MCF 10A (cell line): ENCODE measurements around the gene CPPED1. TPM values are rescaled to one million over a fixed set of nuclear protein-coding genes. Genes with fewer than 3 reads are reported as not detected.

Experiments used
- BruUV-seq: library from RNA; stranded (reverse); fragments of 400-500 nt; replicated peaks from 2 replicates; lab custom pipeline; 2021; lab: Mats Ljungman, UMichigan
- CTCF ChIA-PET: fragments of 300-600 bp; sonication (Branson Sonifier 250); formaldehyde crosslinking; extraction: SDS; loops from one replicate; lab custom pipeline; 2021; ENCODE audit warnings: antibody characterized with exemption, inconsistent platforms; lab: Yijun Ruan, JAX
- POLR2A ChIA-PET: fragments of 300-600, 350-650 bp; sonication (Branson Sonifier 250); formaldehyde crosslinking; extraction: SDS; loops from one replicate; lab custom pipeline; 2020; ENCODE audit warnings: antibody characterized with exemption, inconsistent platforms; lab: Yijun Ruan, JAX
- DNase-seq: peaks from one replicate; pipeline ENCODE4 v3.0.0-alpha.2; 2018; ENCODE audit not compliant: unreplicated experiment
- H3K27ac Mint-ChIP-seq: one replicate; pipeline ENCODE4 v1.8.0; 2022; ENCODE audit warnings: mild to moderate bottlenecking, low read depth, mixed read lengths; ENCODE audit not compliant: unreplicated experiment
- H3K27me3 Mint-ChIP-seq: one replicate; pipeline ENCODE4 v1.8.0; 2022; ENCODE audit warnings: mixed read lengths; ENCODE audit not compliant: insufficient read depth, unreplicated experiment
- H3K36me3 Mint-ChIP-seq: one replicate; pipeline ENCODE4 v1.8.0; 2022; ENCODE audit warnings: mild to moderate bottlenecking, moderate library complexity, mixed read lengths; ENCODE audit not compliant: insufficient read depth, unreplicated experiment
- H3K4me1 Mint-ChIP-seq: one replicate; pipeline ENCODE4 v1.8.0; 2022; ENCODE audit warnings: mixed read lengths; ENCODE audit not compliant: insufficient read depth, unreplicated experiment
- H3K4me3 Mint-ChIP-seq: one replicate; pipeline ENCODE4 v1.8.0; 2022; ENCODE audit warnings: mild to moderate bottlenecking, moderate library complexity, mixed read lengths; ENCODE audit not compliant: unreplicated experiment
- H3K9me3 Mint-ChIP-seq: one replicate; pipeline ENCODE4 v1.8.0; 2022; ENCODE audit warnings: mixed read lengths; ENCODE audit not compliant: unreplicated experiment
- intact Hi-C: fragments of 100-400 bp; cut with micrococcal nuclease; formaldehyde crosslinking; loops from 2 replicates; pipeline ENCODE4 v1.14.1; 2022
- total RNA-seq: library from RNA; stranded (reverse); gene quantifications from 2 replicates; pipeline ENCODE4 v1.2.3, GENCODE V29; 2022
- TF ChIP-seq, protein P1 (sequence below): fragments of 200-600 bp; IDR thresholded peaks from one replicate; pipeline ENCODE4 v1.8.0; 2022; ENCODE audit warnings: antibody characterized with exemption, mild to moderate bottlenecking; ENCODE audit not compliant: unreplicated experiment

Gene CPPED1
- total RNA-seq, 1 experiment from 2014 or later, result 13.8 TPM

DNA sequence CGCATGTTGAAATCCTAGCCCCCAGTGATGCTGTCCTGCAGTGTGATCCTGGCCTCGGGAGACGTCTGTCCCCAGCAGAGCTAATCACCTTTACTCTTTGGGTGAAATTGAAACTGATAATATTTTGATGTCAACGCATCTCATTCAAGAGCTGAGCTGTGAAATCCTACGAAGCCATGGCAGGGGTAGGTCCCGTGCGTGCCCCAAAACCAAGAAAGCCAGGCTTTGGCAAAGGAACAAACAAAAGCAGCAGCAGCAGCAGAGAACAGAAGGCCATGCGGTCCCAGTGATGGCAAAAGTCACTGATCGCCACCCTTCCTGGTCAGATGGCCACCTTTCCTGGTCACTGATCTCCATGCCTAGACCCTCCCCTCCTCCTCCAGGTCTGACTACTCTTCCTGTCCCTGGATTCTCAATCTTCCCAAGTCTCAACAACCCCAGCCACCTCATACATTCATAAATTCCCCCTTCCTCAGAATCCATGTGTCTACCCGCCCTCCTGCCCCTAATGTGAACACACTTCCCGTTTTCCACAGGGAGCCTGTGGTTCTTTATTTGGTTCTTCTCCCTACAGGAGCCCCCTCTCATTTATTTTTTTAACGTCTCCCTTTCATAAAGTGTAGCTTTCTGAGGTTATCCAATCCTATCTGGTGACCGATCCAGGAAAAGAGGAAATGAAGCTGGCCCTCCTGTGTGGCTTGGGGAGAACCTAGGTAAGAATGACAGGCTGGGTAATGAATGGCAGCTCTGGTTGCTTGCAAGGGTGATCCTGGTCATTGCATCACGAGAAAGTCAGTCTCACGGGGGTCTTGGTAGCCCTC lies 50.3 kb downstream of the CPPED1 start:
- CTCF ChIA-PET, result interaction anchor here (0.7 to 1.2 kb wide), 2 partner anchors 339 to 525 kb away, joined by 3 to 4 read pairs; no protein-coding TSS in a partner anchor
- no TSS peak for BruUV-seq
- POLR2A ChIA-PET, result no interaction called here
- Mint-ChIP-seq H3K9me3 (peaks cover 6% of the 10 kb centered on the region), H3K27ac (peak overlapping the region; percentile 78), H3K4me3 (no peak overlapping the region), H3K36me3 (peaks cover 6% of the 10 kb centered on the region), H3K4me1 (no peaks in the 10 kb centered on the region), H3K27me3 (no peaks in the 10 kb centered on the region)
- no peak for DNase-seq
- TF ChIP-seq, protein P1, sequence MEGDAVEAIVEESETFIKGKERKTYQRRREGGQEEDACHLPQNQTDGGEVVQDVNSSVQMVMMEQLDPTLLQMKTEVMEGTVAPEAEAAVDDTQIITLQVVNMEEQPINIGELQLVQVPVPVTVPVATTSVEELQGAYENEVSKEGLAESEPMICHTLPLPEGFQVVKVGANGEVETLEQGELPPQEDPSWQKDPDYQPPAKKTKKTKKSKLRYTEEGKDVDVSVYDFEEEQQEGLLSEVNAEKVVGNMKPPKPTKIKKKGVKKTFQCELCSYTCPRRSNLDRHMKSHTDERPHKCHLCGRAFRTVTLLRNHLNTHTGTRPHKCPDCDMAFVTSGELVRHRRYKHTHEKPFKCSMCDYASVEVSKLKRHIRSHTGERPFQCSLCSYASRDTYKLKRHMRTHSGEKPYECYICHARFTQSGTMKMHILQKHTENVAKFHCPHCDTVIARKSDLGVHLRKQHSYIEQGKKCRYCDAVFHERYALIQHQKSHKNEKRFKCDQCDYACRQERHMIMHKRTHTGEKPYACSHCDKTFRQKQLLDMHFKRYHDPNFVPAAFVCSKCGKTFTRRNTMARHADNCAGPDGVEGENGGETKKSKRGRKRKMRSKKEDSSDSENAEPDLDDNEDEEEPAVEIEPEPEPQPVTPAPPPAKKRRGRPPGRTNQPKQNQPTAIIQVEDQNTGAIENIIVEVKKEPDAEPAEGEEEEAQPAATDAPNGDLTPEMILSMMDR, result no peak
- intact Hi-C loops, result no loop called here

DNA sequence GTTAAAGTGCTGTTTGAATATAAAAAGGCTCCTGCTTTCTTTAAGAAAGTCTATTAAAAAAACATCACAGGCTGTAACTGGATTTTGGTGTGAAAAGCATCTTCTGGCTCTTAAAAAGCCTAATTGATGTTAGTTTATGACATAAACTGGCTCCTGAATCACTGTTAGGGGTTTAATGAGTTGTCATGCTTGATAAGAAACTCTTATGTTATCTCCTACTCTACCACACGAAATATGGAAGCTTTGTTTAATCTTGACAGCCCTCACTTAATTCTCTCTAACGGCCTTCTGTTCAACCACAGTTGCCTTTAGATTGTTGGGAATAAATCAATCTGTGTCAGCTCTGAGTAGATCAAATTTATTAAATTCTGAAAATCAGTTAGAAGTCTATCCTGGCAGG lies 51.5 kb downstream of the CPPED1 start:
- H3K4me3 Mint-ChIP-seq, result no peak overlapping the region
- DNase-seq, result no peak
- H3K27ac Mint-ChIP-seq, result no peak overlapping the region
- TF ChIP-seq, protein P1, result no peak
- ChIA-PET POLR2A (no interaction called here), CTCF (interaction anchor here (0.7 kb wide), 1 partner anchor 411 kb away, joined by 3 read pairs; no protein-coding TSS in a partner anchor)
- intact Hi-C loops, result no loop called here
- H3K27me3 Mint-ChIP-seq, result no peaks in the 10 kb centered on the region
- H3K9me3 Mint-ChIP-seq, result peaks cover 6% of the 10 kb centered on the region
- BruUV-seq, result no TSS peak
- no peaks in the 10 kb centered on the region for H3K4me1 Mint-ChIP-seq
- peaks cover 6% of the 10 kb centered on the region for H3K36me3 Mint-ChIP-seq

DNA sequence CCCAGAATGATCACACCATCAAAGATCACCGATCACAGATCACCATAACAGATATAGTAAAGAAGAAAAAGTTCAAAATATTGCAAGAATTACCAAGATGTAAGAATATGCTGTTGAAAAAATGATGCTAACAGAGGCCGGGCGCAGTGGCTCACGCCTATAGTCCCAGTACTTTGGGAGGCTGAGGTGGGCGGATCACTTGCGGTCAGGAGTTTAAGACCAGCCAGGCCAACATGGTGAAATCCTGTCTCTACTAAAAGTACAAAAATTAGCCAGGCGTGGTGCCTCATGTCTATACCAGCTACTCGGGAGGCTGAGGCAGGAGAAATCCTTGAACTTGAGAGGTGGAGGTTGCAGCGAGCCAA lies 53.2 kb downstream of the CPPED1 start:
- ChIA-PET CTCF (no interaction called here), POLR2A (no interaction called here)
- peaks cover 6% of the 10 kb centered on the region for H3K36me3 Mint-ChIP-seq
- no peak overlapping the region for H3K4me3 Mint-ChIP-seq
- TF ChIP-seq, protein P1, result no peak
- DNase-seq, result no peak
- H3K9me3 Mint-ChIP-seq, result peaks cover 6% of the 10 kb centered on the region
- H3K4me1 Mint-ChIP-seq, result no peaks in the 10 kb centered on the region
- no peaks in the 10 kb centered on the region for H3K27me3 Mint-ChIP-seq
- no peak overlapping the region for H3K27ac Mint-ChIP-seq
- no TSS peak for BruUV-seq
- intact Hi-C loops, result no loop called here

DNA sequence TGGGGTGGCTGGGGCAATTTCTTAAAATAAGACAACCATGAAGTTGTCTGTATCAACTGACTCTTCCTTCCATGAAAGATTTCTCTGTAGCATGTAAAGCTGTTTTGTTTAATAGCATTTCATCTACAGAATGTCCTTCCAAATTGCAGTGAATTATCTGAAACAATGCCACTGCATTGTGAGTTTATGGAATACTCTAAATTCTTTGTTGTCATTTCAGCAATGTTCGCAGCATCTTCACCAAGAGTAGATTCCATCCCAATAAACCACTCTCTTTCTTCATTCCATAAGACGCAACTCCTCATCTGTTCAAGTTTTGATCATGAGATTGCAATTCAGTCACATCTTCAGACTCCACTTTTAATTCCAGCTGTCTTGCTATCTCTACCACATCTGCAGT lies 54.6 kb downstream of the CPPED1 start:
- CTCF ChIA-PET, result no interaction called here
- POLR2A ChIA-PET, result interaction anchor here (0.6 kb wide), 1 partner anchor 12 kb away, joined by 3 read pairs; no protein-coding TSS in a partner anchor
- BruUV-seq, result no TSS peak
- DNase-seq, result no peak
- Mint-ChIP-seq H3K4me1 (no peaks in the 10 kb centered on the region), H3K27me3 (no peaks in the 10 kb centered on the region), H3K4me3 (no peak overlapping the region), H3K9me3 (peaks cover 17% of the 10 kb centered on the region), H3K27ac (no peak overlapping the region), H3K36me3 (peaks cover 6% of the 10 kb centered on the region)
- intact Hi-C loops, result no loop called here
- TF ChIP-seq, protein P1, result no peak
